Panc1 (cell line): ENCODE results near the gene WWOX. TPM values are rescaled to one million over a fixed set of nuclear protein-coding genes. Genes with fewer than 3 reads are reported as not detected.

ENCODE experiments used
- ATAC-seq: fragments of 200-7000 bp; cut with Tn5 transposase; 2 replicates; pipeline ENCODE4 v1.9.1; 2020; ENCODE audit warnings: mild to moderate bottlenecking, moderate library complexity
- BruUV-seq: library from RNA; stranded (reverse); fragments of 400-500 nt; replicated peaks from 2 replicates; lab custom pipeline; 2021; lab: Mats Ljungman, UMichigan
- CTCF ChIA-PET: fragments of 300-600 bp; sonication (Branson Sonifier 250); formaldehyde crosslinking; loops from one replicate; lab custom pipeline; 2022; ENCODE audit warnings: antibody characterized with exemption; lab: Charles Lee
- POLR2A ChIA-PET: fragments of 300-600 bp; sonication (Branson Sonifier 250); formaldehyde crosslinking; loops from one replicate; lab custom pipeline; 2022; ENCODE audit warnings: antibody characterized with exemption; lab: Charles Lee
- DNase-seq: peaks from one replicate; pipeline ENCODE4 v3.0.0-alpha.2; 2010; ENCODE audit warnings: low read depth, low spot score
- H3K27ac ChIP-seq: 2 replicates; pipeline ENCODE4 v1.5.1; 2011; ENCODE audit warnings: mild to moderate bottlenecking, low read length, inconsistent platforms
- H3K27me3 ChIP-seq: fragments of 200-500 bp; sonication (Bioruptor generic); 2 replicates; pipeline ENCODE4 v1.6.0; 2014; ENCODE audit warnings: low read length, inconsistent platforms; ENCODE audit not compliant: control insufficient read depth, insufficient read depth
- H3K36me3 ChIP-seq: fragments of 200-500 bp; sonication (Bioruptor generic); 2 replicates; pipeline ENCODE4 v1.5.1; 2014; ENCODE audit warnings: inconsistent platforms, mild to moderate bottlenecking, low read length, moderate library complexity; ENCODE audit not compliant: control insufficient read depth, insufficient read depth
- H3K4me1 ChIP-seq: 2 replicates; pipeline ENCODE4 v1.5.1; 2011; ENCODE audit warnings: inconsistent platforms, mild to moderate bottlenecking, low read length, moderate library complexity; ENCODE audit not compliant: control insufficient read depth, insufficient read depth
- H3K4me3 ChIP-seq, 2 experiments: 2 replicates each; pipeline ENCODE4 v1.5.1; 2011 to 2012; ENCODE audit warnings: low read depth in 2 of 2, low read length in 2 of 2, mild to moderate bottlenecking in 2 of 2, inconsistent platforms in 1 of 2, moderate library complexity in 1 of 2
- H3K9me3 ChIP-seq: fragments of 200-500 bp; sonication (Bioruptor generic); 2 replicates; pipeline ENCODE4 v1.5.1; 2014; ENCODE audit warnings: low read depth, mild to moderate bottlenecking, inconsistent platforms, low read length, moderate library complexity; ENCODE audit not compliant: control insufficient read depth, insufficient read depth
- CTCF ChIP-seq: fragments of 450-650 bp; IDR thresholded peaks from 2 replicates; pipeline ENCODE4 v1.5.1; 2017; ENCODE audit warnings: mild to moderate bottlenecking
- POLR2AphosphoS5 ChIP-seq: IDR thresholded peaks from 2 replicates; pipeline ENCODE4 v1.6.1; 2012; ENCODE audit warnings: mild to moderate bottlenecking, low read depth, low read length, moderate library complexity
- REST ChIP-seq, 2 experiments: IDR thresholded peaks; 2 replicates each; pipeline ENCODE4 v1.6.1; 2011 to 2012; ENCODE audit warnings: low read depth in 2 of 2, control low read depth in 1 of 2, low read length in 1 of 2, mild to moderate bottlenecking in 1 of 2, moderate library complexity in 1 of 2; ENCODE audit not compliant: insufficient read depth in 1 of 2
- SIN3A ChIP-seq: IDR thresholded peaks from 2 replicates; pipeline ENCODE4 v1.6.1; 2012; ENCODE audit warnings: low read depth, mild to moderate bottlenecking, low read length, moderate library complexity, borderline replicate concordance; ENCODE audit not compliant: insufficient read depth
- TCF7L2 ChIP-seq: IDR thresholded peaks from 2 replicates; pipeline ENCODE4 v1.6.1; 2011; ENCODE audit warnings: mild to moderate bottlenecking, low read depth, low read length, inconsistent platforms
- in situ Hi-C: cut with HindIII; loops from 2 replicates; pipeline ENCODE4 v1.10.0; 2016; ENCODE audit warnings: low sequenced_read_pairs, low pct_unique_long_range_greater_than_20kb
- intact Hi-C: fragments of 100-400 bp; cut with micrococcal nuclease; formaldehyde crosslinking; loops from one replicate; pipeline ENCODE4 v1.10.0; 2022; ENCODE audit not compliant: unreplicated experiment
- total RNA-seq: library from RNA; stranded (reverse); gene quantifications from one replicate; pipeline ENCODE4 v1.2.1, GENCODE V29; 2021; ENCODE audit not compliant: unreplicated experiment

Gene WWOX
- total RNA-seq, 1 experiment from 2014 or later = 12.5 TPM

GRCh38 chr16:78594191-78594590 is 494.7 kb downstream of the WWOX start:
- no peak for ATAC-seq
- CTCF ChIA-PET = no interaction called here

DNA sequence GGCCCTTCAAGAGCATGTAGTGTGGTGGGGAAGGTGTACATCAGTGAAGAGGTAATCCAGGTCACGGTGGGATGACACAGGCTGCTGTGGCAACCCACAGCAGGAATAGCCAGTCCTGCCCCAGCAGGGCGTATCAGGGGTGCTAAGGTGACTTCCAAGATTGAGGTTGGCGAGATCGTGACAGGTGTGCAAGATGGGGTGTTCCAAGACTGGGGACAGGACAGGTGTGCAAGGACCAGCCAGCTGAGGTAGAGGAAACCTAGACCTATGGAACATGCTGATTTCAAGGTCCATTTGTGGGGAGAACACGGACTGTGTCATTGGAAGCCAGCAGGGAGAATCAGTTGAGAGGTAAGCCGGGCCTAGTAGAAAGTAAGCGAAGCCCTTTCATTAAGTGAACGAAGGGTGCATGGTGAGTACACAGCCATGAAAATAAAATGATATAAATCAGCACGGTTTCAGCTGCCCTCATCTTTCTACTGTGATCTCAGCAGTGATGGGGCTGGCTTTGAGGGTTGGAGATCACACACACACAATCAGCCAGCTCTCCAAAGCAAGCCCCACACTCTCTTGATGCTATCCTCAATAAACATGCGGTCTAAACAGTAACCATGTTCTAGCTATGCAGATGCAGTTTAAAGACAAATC is 497.0 kb downstream of the WWOX start:
- CTCF ChIA-PET = no interaction called here
- in situ Hi-C loops = no loop called here
- H3K36me3 ChIP-seq = no peaks in the 10 kb centered on the region
- no peak for DNase-seq
- no peak overlapping the region for H3K27ac ChIP-seq
- ATAC-seq = no peak
- H3K4me3 ChIP-seq = no peak overlapping the region
- H3K9me3 ChIP-seq = no peaks in the 10 kb centered on the region
- no TSS peak for BruUV-seq
- TF ChIP-seq SIN3A (no peak), POLR2AphosphoS5 (no peak), TCF7L2 (no peak), REST (IDR thresholded peaks at IDR 0.05; ENCODE audit: insufficient read depth in 1 of 2, low read depth in 2 of 2, low read length in 1 of 2) (no peak), CTCF (no peak)
- intact Hi-C loops = no loop called here
- no peaks in the 10 kb centered on the region for H3K4me1 ChIP-seq
- POLR2A ChIA-PET = no interaction called here
- no peaks in the 10 kb centered on the region for H3K27me3 ChIP-seq

More at GRCh38 chr16:78594191-78594590, 494.7 kb downstream of the WWOX start:
- no peaks in the 10 kb centered on the region for H3K4me1 ChIP-seq
- H3K36me3 ChIP-seq = no peaks in the 10 kb centered on the region
- in situ Hi-C loops = no loop called here
- POLR2A ChIA-PET = no interaction called here
- no peak for TF ChIP-seq CTCF
- no peak for TF ChIP-seq SIN3A
- no peak for TF ChIP-seq REST (IDR thresholded peaks at IDR 0.05; ENCODE audit: insufficient read depth in 1 of 2, low read depth in 2 of 2, low read length in 1 of 2)
- TF ChIP-seq POLR2AphosphoS5 = no peak
- TF ChIP-seq TCF7L2 = no peak
- no TSS peak for BruUV-seq
- H3K27me3 ChIP-seq = no peaks in the 10 kb centered on the region
- intact Hi-C loops = no loop called here
- no peaks in the 10 kb centered on the region for H3K9me3 ChIP-seq
- H3K4me3 ChIP-seq = no peak overlapping the region
- H3K27ac ChIP-seq = no peak overlapping the region
- no peak for DNase-seq
